ENCODE results near the gene TSGA10IP. TPM values are rescaled to one million over a fixed set of nuclear protein-coding genes. Genes with fewer than 3 reads are reported as not detected.

TSGA10IP gene
- polyA plus RNA-seq, 1 donor (not counting 4 experiments of a cell fraction or from before 2014, with no cell fraction given), result not detected

- no peak overlapping the region for H3K4me3 ChIP-seq (ENCODE audit: control insufficient read depth in 2 of 3, extremely low read depth in 1 of 3, insufficient read depth in 2 of 3, low read depth in 1 of 3, low read length in 3 of 3)
- no peak overlapping the region for H3K27ac ChIP-seq (ENCODE audit: control insufficient read depth, insufficient read depth, low read length)
- no peaks in the 10 kb centered on the region for H3K79me2 ChIP-seq (ENCODE audit: control insufficient read depth, insufficient read depth, low read length)
- FAIRE-seq (no peak), DNase-seq (ENCODE audit: low read depth, low spot score) (no peak)
- H3K36me3 ChIP-seq (ENCODE audit: control insufficient read depth in 2 of 2, extremely low read depth in 1 of 2, insufficient read depth in 2 of 2, low read length in 2 of 2), result peaks cover 21 to 27% of the 10 kb centered on the region in 2 experiments
- H3K9me1 ChIP-seq (ENCODE audit: control insufficient read depth, extremely low read depth, insufficient read depth, low read length), result peaks cover 3% of the 10 kb centered on the region
- H3K4me1 ChIP-seq (ENCODE audit: control insufficient read depth, extremely low read depth, insufficient read depth, low read length), result peaks cover 9% of the 10 kb centered on the region
- no peaks in the 10 kb centered on the region for H4K20me1 ChIP-seq (ENCODE audit: control insufficient read depth, extremely low read depth, insufficient read depth, low read length)
- H3K9me3 ChIP-seq (ENCODE audit: control insufficient read depth, low read depth, low read length), result no peaks in the 10 kb centered on the region
- dilution Hi-C loops (cut with MboI; ENCODE audit: extremely low pct_ligation_motif_present, low sequenced_read_pairs), result no loop called here
- no peak overlapping the region for H3K4me2 ChIP-seq (ENCODE audit: control insufficient read depth, extremely low read depth, insufficient read depth, low read depth, low read length)
- no peak overlapping the region for H3K9ac ChIP-seq (ENCODE audit: control insufficient read depth, extremely low read depth, insufficient read depth, low read length)
- no peak overlapping the region for H2AFZ ChIP-seq (ENCODE audit: control insufficient read depth, low read length)
- no peak for TF ChIP-seq EZH2 (IDR thresholded peaks at IDR 0.05; ENCODE audit: low read length)
- TF ChIP-seq CTCF (optimal IDR thresholded peaks at IDR 0.05 in 1 of 3, IDR thresholded peaks at IDR 0.05 in 1 of 3, conservative IDR thresholded peaks at IDR 0.05 in 1 of 3; ENCODE audit: extremely low read depth in 1 of 3, insufficient read depth in 2 of 3, low read length in 3 of 3), result no peak
- H3K27me3 ChIP-seq (ENCODE audit: control insufficient read depth, extremely low read depth, insufficient read depth, low read length), result no peaks in the 10 kb centered on the region
These were observed 32.5 kb downstream of the TSGA10IP start for GRCh38 chr11:65977621-65978390.

- no peaks in the 10 kb centered on the region for H3K9me3 ChIP-seq (ENCODE audit: control insufficient read depth, low read depth, low read length)
- H3K36me3 ChIP-seq (ENCODE audit: control insufficient read depth in 2 of 2, extremely low read depth in 1 of 2, insufficient read depth in 2 of 2, low read length in 2 of 2), result peaks cover 21 to 27% of the 10 kb centered on the region in 2 experiments
- FAIRE-seq (no peak), DNase-seq (ENCODE audit: low read depth, low spot score) (no peak)
- H3K9ac ChIP-seq (ENCODE audit: control insufficient read depth, extremely low read depth, insufficient read depth, low read length), result no peak overlapping the region
- dilution Hi-C loops (cut with MboI; ENCODE audit: extremely low pct_ligation_motif_present, low sequenced_read_pairs), result no loop called here
- no peaks in the 10 kb centered on the region for H3K79me2 ChIP-seq (ENCODE audit: control insufficient read depth, insufficient read depth, low read length)
- no peaks in the 10 kb centered on the region for H4K20me1 ChIP-seq (ENCODE audit: control insufficient read depth, extremely low read depth, insufficient read depth, low read length)
- peaks cover 3% of the 10 kb centered on the region for H3K4me1 ChIP-seq (ENCODE audit: control insufficient read depth, extremely low read depth, insufficient read depth, low read length)
- no peak for TF ChIP-seq CTCF (optimal IDR thresholded peaks at IDR 0.05 in 1 of 3, IDR thresholded peaks at IDR 0.05 in 1 of 3, conservative IDR thresholded peaks at IDR 0.05 in 1 of 3; ENCODE audit: extremely low read depth in 1 of 3, insufficient read depth in 2 of 3, low read length in 3 of 3)
- no peak for TF ChIP-seq EZH2 (IDR thresholded peaks at IDR 0.05; ENCODE audit: low read length)
- no peaks in the 10 kb centered on the region for H3K27me3 ChIP-seq (ENCODE audit: control insufficient read depth, extremely low read depth, insufficient read depth, low read length)
- no peaks in the 10 kb centered on the region for H3K9me1 ChIP-seq (ENCODE audit: control insufficient read depth, extremely low read depth, insufficient read depth, low read length)
- H3K4me2 ChIP-seq (ENCODE audit: control insufficient read depth, extremely low read depth, insufficient read depth, low read depth, low read length), result no peak overlapping the region
- H3K27ac ChIP-seq (ENCODE audit: control insufficient read depth, insufficient read depth, low read length), result no peak overlapping the region
- no peak overlapping the region for H2AFZ ChIP-seq (ENCODE audit: control insufficient read depth, low read length)
- no peak overlapping the region for H3K4me3 ChIP-seq (ENCODE audit: control insufficient read depth in 2 of 3, extremely low read depth in 1 of 3, insufficient read depth in 2 of 3, low read depth in 1 of 3, low read length in 3 of 3)
These were observed 33.3 kb downstream of the TSGA10IP start for GRCh38 chr11:65978391-65979238.

All from keratinocyte (primary cell).